ENCODE results near the gene CRYBG1. TPM values are rescaled to one million over a fixed set of nuclear protein-coding genes. Genes with fewer than 3 reads are reported as not detected.
A peak's percentile ranks its signal among the peaks of the same experiment; 100 is the strongest.

Gene CRYBG1
- total and polyA plus RNA-seq, 2 of the 13 experiments (the other 11 are each of a cell fraction or from before 2014, with no cell fraction given), result 10.1 to 21.9 TPM

DNA sequence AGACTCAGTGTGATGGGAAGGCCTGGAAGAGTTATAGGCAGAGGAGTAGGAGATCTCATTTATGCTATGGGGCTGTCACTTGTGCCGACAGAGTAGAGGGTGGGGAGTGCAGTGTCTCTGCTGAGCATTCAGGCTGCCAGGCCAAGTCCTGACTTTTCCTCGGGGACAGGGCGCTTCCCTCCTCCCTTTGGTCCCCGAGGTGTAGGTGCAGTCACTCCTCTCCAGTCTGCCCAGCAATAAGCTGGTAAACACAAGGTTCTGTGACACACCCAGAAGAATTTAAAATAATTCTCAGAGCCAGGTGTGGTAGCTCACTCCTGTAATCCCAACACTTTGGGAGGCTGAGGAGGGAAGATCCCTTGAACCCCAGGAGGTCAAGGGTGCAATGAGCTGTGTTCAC, 109.4 kb downstream of the CRYBG1 start (continued):
- TF ChIP-seq, protein P1, sequence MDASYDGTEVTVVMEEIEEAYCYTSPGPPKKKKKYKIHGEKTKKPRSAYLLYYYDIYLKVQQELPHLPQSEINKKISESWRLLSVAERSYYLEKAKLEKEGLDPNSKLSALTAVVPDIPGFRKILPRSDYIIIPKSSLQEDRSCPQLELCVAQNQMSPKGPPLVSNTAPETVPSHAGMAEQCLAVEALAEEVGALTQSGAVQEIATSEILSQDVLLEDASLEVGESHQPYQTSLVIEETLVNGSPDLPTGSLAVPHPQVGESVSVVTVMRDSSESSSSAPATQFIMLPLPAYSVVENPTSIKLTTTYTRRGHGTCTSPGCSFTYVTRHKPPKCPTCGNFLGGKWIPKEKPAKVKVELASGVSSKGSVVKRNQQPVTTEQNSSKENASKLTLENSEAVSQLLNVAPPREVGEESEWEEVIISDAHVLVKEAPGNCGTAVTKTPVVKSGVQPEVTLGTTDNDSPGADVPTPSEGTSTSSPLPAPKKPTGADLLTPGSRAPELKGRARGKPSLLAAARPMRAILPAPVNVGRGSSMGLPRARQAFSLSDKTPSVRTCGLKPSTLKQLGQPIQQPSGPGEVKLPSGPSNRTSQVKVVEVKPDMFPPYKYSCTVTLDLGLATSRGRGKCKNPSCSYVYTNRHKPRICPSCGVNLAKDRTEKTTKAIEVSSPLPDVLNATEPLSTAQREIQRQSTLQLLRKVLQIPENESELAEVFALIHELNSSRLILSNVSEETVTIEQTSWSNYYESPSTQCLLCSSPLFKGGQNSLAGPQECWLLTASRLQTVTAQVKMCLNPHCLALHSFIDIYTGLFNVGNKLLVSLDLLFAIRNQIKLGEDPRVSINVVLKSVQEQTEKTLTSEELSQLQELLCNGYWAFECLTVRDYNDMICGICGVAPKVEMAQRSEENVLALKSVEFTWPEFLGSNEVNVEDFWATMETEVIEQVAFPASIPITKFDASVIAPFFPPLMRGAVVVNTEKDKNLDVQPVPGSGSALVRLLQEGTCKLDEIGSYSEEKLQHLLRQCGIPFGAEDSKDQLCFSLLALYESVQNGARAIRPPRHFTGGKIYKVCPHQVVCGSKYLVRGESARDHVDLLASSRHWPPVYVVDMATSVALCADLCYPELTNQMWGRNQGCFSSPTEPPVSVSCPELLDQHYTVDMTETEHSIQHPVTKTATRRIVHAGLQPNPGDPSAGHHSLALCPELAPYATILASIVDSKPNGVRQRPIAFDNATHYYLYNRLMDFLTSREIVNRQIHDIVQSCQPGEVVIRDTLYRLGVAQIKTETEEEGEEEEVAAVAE (CRISPR knock-in tag; IDR thresholded peaks at IDR 0.05; ENCODE audit: borderline replicate concordance), result no peak
- TF ChIP-seq PCBP1 (IDR thresholded peaks at IDR 0.05; ENCODE audit: borderline replicate concordance, low read depth, low read length), result no peak
- no peak for TF ChIP-seq MATR3 (CRISPR knock-in tag; IDR thresholded peaks at IDR 0.05)
- no peak for TF ChIP-seq NFYC (CRISPR knock-in tag; IDR thresholded peaks at IDR 0.05)

DNA sequence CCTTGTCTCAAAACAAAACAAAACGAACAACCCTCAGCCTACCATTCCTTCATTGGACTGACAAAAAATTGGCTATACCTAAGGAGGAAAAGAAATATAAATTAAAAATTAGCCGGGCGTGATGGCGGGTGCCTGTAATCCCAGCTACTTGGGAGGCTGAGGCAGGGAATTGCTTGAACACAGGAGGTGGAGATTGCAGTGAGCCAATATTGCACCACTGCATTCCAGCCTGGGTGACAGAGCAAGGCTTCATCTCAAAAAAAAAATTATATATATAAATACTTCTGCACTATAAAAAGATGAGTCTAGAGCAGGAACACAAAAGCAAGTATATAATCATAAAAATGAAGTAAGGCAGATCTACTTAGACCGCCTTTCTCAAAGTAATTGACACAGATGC, 109.8 kb downstream of the CRYBG1 start:
- ATAC-seq, result no peak
- no peaks in the 10 kb centered on the region for H3K9me3 ChIP-seq (ENCODE audit: low read length)
- no peak for DNase-seq (ENCODE audit: low spot score)
- ChIA-PET POLR2A (no interaction called here), CTCF (ENCODE audit: low intra/inter-chr PET ratio, low total read pairs) (no interaction called here)
- BruUV-seq (replicated peaks), result no TSS peak
- no peak overlapping the region for H3K27ac ChIP-seq (ENCODE audit: extremely low read length, insufficient read depth, low read length)
- H3K36me3 ChIP-seq (replicated peaks in 1 of 2; ENCODE audit: control insufficient read depth in 1 of 2, insufficient read depth in 2 of 2, low read length in 2 of 2), result no peaks in the 10 kb centered on the region
- no peak overlapping the region for H3K9ac ChIP-seq (ENCODE audit: insufficient read depth, low read depth, low read length)
- intact Hi-C loops (cut with micrococcal nuclease; ENCODE audit: unreplicated experiment), result no loop called here
- no peak for FAIRE-seq
- no peaks in the 10 kb centered on the region for H4K20me1 ChIP-seq (ENCODE audit: insufficient read depth, low read length)
- 39% methylated on average over 5 of the region's 5 CpGs for WGBS (ENCODE audit: low lambda C conversion rate)
- H3K27me3 ChIP-seq (ENCODE audit: control insufficient read depth in 1 of 2, insufficient read depth in 2 of 2, low read length in 2 of 2), result no peaks in the 10 kb centered on the region
- H2AFZ ChIP-seq (ENCODE audit: low read length), result no peak overlapping the region
- H3K4me2 ChIP-seq (ENCODE audit: low read depth, low read length), result peak overlapping the region; percentile 24; the same call in 1 of the 2 replicates
- in situ Hi-C loops (cut with HindIII; ENCODE audit: extremely low pct_ligation_motif_present, low pct_unique_long_range_greater_than_20kb), result no loop called here
- H3K4me3 ChIP-seq (replicated peaks in 1 of 3; ENCODE audit: insufficient read depth in 1 of 3, low read depth in 2 of 3, low read length in 3 of 3), result no peak overlapping the region
- TF ChIP-seq GTF2F1 (IDR thresholded peaks at IDR 0.05; ENCODE audit: low read length) (no peak), MAFK (conservative IDR thresholded peaks at IDR 0.05 in 1 of 2, IDR thresholded peaks at IDR 0.05 in 1 of 2; ENCODE audit: low read length in 2 of 2) (no peak), DPF2 (CRISPR knock-in tag; IDR thresholded peaks at IDR 0.05; ENCODE audit: borderline replicate concordance, low read depth) (no peak), ZNF383 (CRISPR knock-in tag; IDR thresholded peaks at IDR 0.05; ENCODE audit: borderline replicate concordance) (no peak), HNRNPUL1 (IDR thresholded peaks at IDR 0.05; ENCODE audit: low read depth, low read length) (no peak), ZNF207 (IDR thresholded peaks at IDR 0.05; ENCODE audit: borderline replicate concordance) (no peak), ZNF703 (CRISPR knock-in tag; IDR thresholded peaks at IDR 0.05; ENCODE audit: borderline replicate concordance) (no peak), ZNF44 (CRISPR knock-in tag; IDR thresholded peaks at IDR 0.05) (no peak), NRL (CRISPR knock-in tag; IDR thresholded peaks at IDR 0.05; ENCODE audit: borderline replicate concordance) (no peak), AGO2 (optimal IDR thresholded peaks at IDR 0.05; ENCODE audit: low read depth, low read length) (no peak), PITX1 (CRISPR knock-in tag; IDR thresholded peaks at IDR 0.05) (no peak), MTA1 (CRISPR knock-in tag; IDR thresholded peaks at IDR 0.05; ENCODE audit: borderline replicate concordance) (no peak)
- H3K4me1 ChIP-seq (ENCODE audit: insufficient read depth, low read length), result peaks cover 18% of the 10 kb centered on the region
- no peaks in the 10 kb centered on the region for H3K79me2 ChIP-seq (ENCODE audit: insufficient read depth, low read length)
